Left colon (tissue), 2 donors: ENCODE data around the gene OR52M1. TPM values are rescaled to one million over a fixed set of nuclear protein-coding genes. Genes with fewer than 3 reads are reported as not detected.

ENCODE experiments used
- ATAC-seq: fragments of 200-7000 bp; cut with Tn5 transposase; one replicate; pipeline ENCODE4 v1.9.1; 2020; ENCODE audit warnings: mild to moderate bottlenecking, moderate library complexity
- DNase-seq, 2 donors: peaks; one replicate each; pipeline ENCODE4 v3.0.0-alpha.2; 2020
- intact Hi-C, 2 donors: fragments of 100-400 bp; cut with DNase I in 1 of 2; cut with micrococcal nuclease in 1 of 2; formaldehyde crosslinking; loops; one replicate each; pipeline versions ENCODE4 v1.11.2 to v1.14.0; 2022; cut with DNase I, micrococcal nuclease
- total RNA-seq, 2 donors: library from RNA; stranded (reverse); fragmentation: NEBNext Ultra II Directional; extraction: Animal tissue kit (Norgen Biotek cat#: 25700); gene quantifications; one replicate each; pipeline ENCODE4 v1.2.1, GENCODE V29; 2021
- donor health status: DM: no; HTN: no; CAD: no.
- donor health status: DM: yes; HTN: yes; CAD: no.

OR52M1 gene
- total RNA-seq, 2 donors from 2014 or later = not detected

DNA sequence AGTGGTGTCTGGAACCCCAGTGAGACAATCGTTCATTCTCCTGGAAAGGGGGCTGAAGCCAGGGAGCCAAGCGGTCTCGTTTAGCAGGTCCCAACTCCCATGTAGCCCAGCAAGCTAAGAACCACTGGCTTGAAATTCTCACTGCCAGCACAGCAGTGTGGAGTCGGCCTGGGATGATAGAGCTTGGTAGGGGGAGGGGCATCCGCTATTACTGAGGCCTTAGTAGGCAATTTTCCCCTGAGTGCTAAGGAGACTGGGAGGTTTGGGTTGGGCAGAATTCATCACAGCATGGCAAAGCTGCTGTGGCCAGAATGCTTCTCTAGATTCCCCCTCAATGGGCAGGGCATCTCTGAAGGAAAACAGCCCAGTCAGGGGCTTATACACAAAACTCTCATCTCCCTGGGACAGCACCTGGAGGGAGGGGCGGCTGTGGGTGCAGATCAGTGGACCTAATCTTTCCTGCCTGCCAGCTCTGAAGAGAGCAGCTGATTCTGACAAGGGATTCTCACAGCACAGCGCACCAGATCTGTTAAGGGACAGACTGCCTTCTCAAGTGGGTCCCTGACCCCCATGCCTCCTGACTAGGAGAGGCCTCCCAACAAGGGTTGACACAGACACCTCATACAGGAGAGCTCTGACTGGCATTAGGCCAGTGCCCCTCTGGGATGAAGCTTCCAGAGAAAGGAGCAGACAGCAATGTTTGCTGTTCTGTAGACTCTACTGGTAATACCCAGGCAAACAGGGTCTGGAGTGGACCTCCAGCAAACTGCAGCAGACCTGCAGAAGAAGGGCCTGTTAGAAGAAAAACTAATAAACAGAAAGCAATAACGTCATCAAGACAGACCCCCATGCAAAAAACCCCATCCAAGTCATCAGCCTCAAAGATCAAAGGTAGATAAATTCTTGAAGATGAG, 14.8 kb downstream of the OR52M1 start:
- DNase-seq = no peak
- ATAC-seq = no peak
- intact Hi-C loops = no loop called here

GRCh38 chr11:4560467-4560866, 15.5 kb downstream of the OR52M1 start:
- ATAC-seq (no peak), DNase-seq (no peak)
- intact Hi-C loops = no loop called here

DNA sequence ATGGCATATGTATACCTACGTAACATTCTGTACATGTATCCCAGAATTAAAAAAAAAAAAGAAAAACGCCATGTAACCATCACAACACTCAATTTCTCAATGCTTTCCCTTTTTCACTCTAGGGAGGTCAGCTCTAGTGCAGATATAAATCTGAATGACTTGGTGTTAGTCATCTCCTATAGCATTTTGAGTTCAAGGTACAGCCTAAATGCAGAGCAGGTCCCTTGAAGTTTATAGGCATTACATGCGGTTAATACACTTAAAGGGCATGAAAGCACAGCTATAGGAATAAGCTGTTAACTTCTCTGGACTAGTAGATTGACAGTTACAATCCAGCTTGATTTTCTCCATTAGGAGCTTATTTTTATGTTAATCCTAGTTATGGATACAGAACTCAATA, 20.4 kb downstream of the OR52M1 start:
- intact Hi-C loops = no loop called here
- ATAC-seq (peak; percentile 64), DNase-seq (no peak)

- no peak for DNase-seq
- no peak for ATAC-seq
- intact Hi-C loops = no loop called here
These were observed 24.1 kb downstream of the OR52M1 start for GRCh38 chr11:4569075-4569474.

GRCh38 chr11:4576880-4577279, 31.9 kb downstream of the OR52M1 start:
- ATAC-seq = no peak
- no peak for DNase-seq
- intact Hi-C loops = no loop called here

DNA sequence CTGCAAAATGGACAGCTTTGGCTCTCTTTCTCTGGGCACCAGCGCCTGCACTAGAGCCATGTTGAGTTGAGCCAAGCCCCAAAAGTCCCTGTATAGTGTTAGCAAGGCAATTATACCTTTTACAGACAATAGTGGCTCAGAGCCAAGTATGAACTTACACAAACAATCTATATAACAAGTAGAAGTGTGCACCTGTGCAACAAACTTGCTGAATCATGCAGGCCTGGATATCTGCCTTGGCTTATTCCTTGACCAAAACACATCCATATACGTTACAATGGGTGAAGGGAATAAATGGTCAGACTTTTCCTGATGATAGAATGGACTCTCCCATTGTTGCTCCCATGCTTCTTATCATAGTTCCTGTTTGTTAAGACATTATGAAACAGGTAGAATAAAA, 32.8 kb downstream of the OR52M1 start:
- intact Hi-C loops = no loop called here
- ATAC-seq (peak; percentile 66), DNase-seq (no peak)

- DNase-seq = no peak
- intact Hi-C loops = no loop called here
- ATAC-seq = no peak
These were observed 33.6 kb downstream of the OR52M1 start for GRCh38 chr11:4578624-4579023.

DNA sequence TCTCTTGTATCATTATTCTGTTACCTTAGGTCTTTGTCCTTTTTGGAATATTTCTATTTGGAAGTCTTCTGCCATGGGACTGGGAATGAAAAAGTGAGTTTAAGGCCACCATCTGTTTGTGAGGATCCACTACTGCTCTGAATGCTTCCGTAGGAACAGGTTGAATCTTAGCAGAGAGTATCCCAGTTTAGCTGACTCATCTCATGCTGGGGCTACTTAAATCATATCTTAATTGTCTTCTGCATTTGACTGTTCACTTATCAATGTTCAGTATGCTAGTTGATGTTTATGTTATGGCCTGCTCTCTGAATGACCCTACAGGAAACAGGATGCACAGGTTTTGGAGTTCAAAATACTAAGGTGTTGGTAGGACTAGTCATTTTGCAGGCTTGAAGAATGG, 35.1 kb downstream of the OR52M1 start:
- no peak for ATAC-seq
- intact Hi-C loops = no loop called here
- DNase-seq = no peak

DNA sequence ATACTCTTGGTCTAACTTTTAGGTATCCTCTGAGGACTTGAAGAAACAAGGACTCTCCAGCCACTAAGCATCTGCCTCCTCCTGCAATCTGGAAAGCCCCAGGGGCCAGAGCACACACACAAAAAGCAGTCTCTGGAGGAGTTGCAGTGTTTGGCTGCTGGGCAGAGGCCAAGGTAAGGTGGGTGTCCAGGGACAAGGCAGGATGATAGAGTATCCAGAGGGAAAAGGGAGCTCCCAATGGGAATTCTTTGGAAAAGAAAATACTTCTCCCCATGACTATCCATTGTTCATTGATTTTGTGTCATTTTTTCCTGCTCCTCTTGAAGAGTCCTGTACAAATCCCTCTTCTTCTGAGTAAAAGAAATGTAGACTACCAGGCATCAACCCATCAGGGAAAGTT, 36.5 kb downstream of the OR52M1 start, which contains the start of gene OR52I2:
Gene OR52I2, plus strand, starts transcription at position 301 of the 400 bp plus-strand sequence.
- DNase-seq = no peak
- ATAC-seq = no peak
- intact Hi-C loops = no loop called here

- intact Hi-C loops = no loop called here
- no peak for ATAC-seq
- DNase-seq = no peak
These were observed 44.0 kb downstream of the OR52M1 start for GRCh38 chr11:4589017-4589416.

DNA sequence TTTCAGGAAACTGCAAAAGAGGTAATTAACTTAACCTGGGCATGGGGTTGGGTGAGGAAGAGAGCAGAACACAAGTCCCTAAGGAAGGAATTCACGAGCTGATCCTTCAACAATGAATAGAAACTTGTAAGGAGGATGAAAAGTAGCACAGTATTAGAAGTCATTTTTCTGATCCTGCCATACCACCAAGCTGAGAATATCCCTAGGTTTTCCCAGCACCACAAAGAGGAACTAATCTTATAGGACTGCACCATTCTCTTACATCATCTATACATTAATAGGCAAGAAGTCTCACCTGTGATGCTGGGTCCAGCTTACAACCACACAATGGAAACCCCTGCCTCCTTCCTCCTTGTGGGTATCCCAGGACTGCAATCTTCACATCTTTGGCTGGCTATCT, 48.7 kb downstream of the OR52M1 start, which contains the start of gene OR52I1:
Gene OR52I1, plus strand, starts transcription at position 301 of the 400 bp plus-strand sequence. Its CDS starts 0 bp downstream, at position 301.
- ATAC-seq (no peak), DNase-seq (no peak)
- intact Hi-C loops = no loop called here

Other genes starting within 250 kb of the OR52M1 start
- not detected for gene OR52B4, start 176.8 kb upstream of the OR52M1 start, total RNA-seq
- 10 to 100 TPM; 25.2 to 26.3 TPM for gene TRIM21, start 151.5 kb upstream of the OR52M1 start, total RNA-seq
- not detected for gene OR52K2, start 95.9 kb upstream of the OR52M1 start, total RNA-seq
- not detected for gene OR52K1, start 62.5 kb upstream of the OR52M1 start, total RNA-seq
- not detected for gene OR52I2, start 36.6 kb downstream of the OR52M1 start, total RNA-seq
- gene OR52I1, start 48.8 kb downstream of the OR52M1 start, total RNA-seq = not detected
- gene TRIM68, start 63.0 kb downstream of the OR52M1 start, total RNA-seq = 10 to 100 TPM; 17.6 to 18.6 TPM
- gene OR51D1, start 92.3 kb downstream of the OR52M1 start, total RNA-seq = not detected
- gene OR51E1, start 98.8 kb downstream of the OR52M1 start, total RNA-seq = 1 to 10 TPM in 1 of 2 donors, under 1 TPM in 1; 0.64 to 1.3 TPM
- gene OR51E2, start 152.7 kb downstream of the OR52M1 start, total RNA-seq = under 1 TPM; 0.18 to 0.84 TPM
- gene MMP26, start 159.6 kb downstream of the OR52M1 start, total RNA-seq = not detected
- gene OR51F1, start 224.7 kb downstream of the OR52M1 start, total RNA-seq = not detected